H1 (cell line): ENCODE data around the gene TECTB. TPM values are rescaled to one million over a fixed set of nuclear protein-coding genes. Genes with fewer than 3 reads are reported as not detected.

Experiments used
- CTCF ChIA-PET: fragments of 300-600 bp; sonication (Branson Sonifier 250); formaldehyde crosslinking; loops from one replicate; lab custom pipeline; 2021; ENCODE audit not compliant: partially characterized antibody; lab: Charles Lee
- POLR2A ChIA-PET: fragments of 300-600 bp; sonication (Branson Sonifier 250); formaldehyde crosslinking; loops from one replicate; lab custom pipeline; 2021; ENCODE audit warnings: inconsistent platforms; ENCODE audit not compliant: partially characterized antibody; lab: Charles Lee
- DNase-seq, 2 experiments: peaks; one replicate each; pipeline versions ENCODE4 v3.0.0 to v3.0.0-alpha.2; 2010 to 2022; ENCODE audit warnings: low spot score in 2 of 2, low read depth in 1 of 2, mixed read lengths in 1 of 2
- FAIRE-seq: peaks from 2 replicates; lab custom pipeline; 2011; peaks lifted over from hg19 to GRCh38; lab: Jason Lieb, UNC
- H2AFZ ChIP-seq: 2 replicates; pipeline ENCODE4 v1.8.1; 2012; ENCODE audit warnings: low read length, inconsistent platforms
- H2AK5ac ChIP-seq: 2 replicates; pipeline ENCODE4 v1.6.1; 2013; ENCODE audit warnings: low read depth, low read length
- H2BK120ac ChIP-seq: replicated peaks from 2 replicates; pipeline ENCODE3; 2013; ENCODE audit warnings: low read depth, low read length, inconsistent platforms
- H2BK12ac ChIP-seq: 2 replicates; pipeline ENCODE4 v1.6.1; 2013; ENCODE audit warnings: low read depth, low read length
- H2BK15ac ChIP-seq: 2 replicates; pipeline ENCODE4 v1.6.1; 2013; ENCODE audit warnings: low read length
- H2BK20ac ChIP-seq: 2 replicates; pipeline ENCODE4 v1.6.1; 2013; ENCODE audit warnings: low read length
- H2BK5ac ChIP-seq: 2 replicates; pipeline ENCODE4 v1.6.1; 2013; ENCODE audit warnings: low read depth, low read length
- H3K14ac ChIP-seq: 2 replicates; pipeline ENCODE4 v1.6.1; 2013; ENCODE audit warnings: inconsistent platforms; ENCODE audit not compliant: insufficient read length
- H3K18ac ChIP-seq: 2 replicates; pipeline ENCODE4 v1.6.1; 2013; ENCODE audit warnings: low read length; ENCODE audit errors: extremely low read depth
- H3K23ac ChIP-seq: 2 replicates; pipeline ENCODE4 v1.6.1; 2013; ENCODE audit warnings: inconsistent platforms; ENCODE audit not compliant: insufficient read length
- H3K23me2 ChIP-seq: 2 replicates; pipeline ENCODE4 v1.6.1; 2013; ENCODE audit warnings: low read depth, low read length
- H3K27ac ChIP-seq: 2 replicates; pipeline ENCODE4 v1.6.1; 2011; ENCODE audit warnings: low read depth, low read length, inconsistent platforms
- H3K27me3 ChIP-seq, 4 experiments: replicated peaks in 1 of 4; 1 replicate in 1 of 4; 2 replicates in 3 of 4; pipeline versions ENCODE4 v1.6.1 to v1.8.1; 2011 to 2013; ENCODE audit warnings: low read length in 3 of 4, mild to moderate bottlenecking in 3 of 4, inconsistent platforms in 2 of 4, mixed read lengths in 2 of 4, moderate library complexity in 1 of 4; ENCODE audit not compliant: control insufficient read depth in 3 of 4, insufficient read depth in 3 of 4; ENCODE audit errors: extremely low read depth in 1 of 4
- H3K36me3 ChIP-seq, 4 experiments: 2 replicates each; pipeline versions ENCODE4 v1.6.1 to v1.8.1; 2011 to 2013; ENCODE audit warnings: mild to moderate bottlenecking in 4 of 4, low read length in 3 of 4, moderate library complexity in 2 of 4, control low read depth in 1 of 4, inconsistent platforms in 1 of 4; ENCODE audit not compliant: insufficient read depth in 4 of 4, control insufficient read depth in 2 of 4
- H3K4ac ChIP-seq: replicated peaks from 2 replicates; pipeline ENCODE3; 2013; ENCODE audit warnings: low read length, low read depth, mixed read lengths, inconsistent platforms; ENCODE audit not compliant: insufficient read length
- H3K4me1 ChIP-seq, 4 experiments: replicated peaks in 1 of 4; 1 replicate in 1 of 4; 2 replicates in 3 of 4; pipeline versions ENCODE4 v1.6.1 to v1.8.1; 2011 to 2013; ENCODE audit warnings: low read length in 3 of 4, inconsistent platforms in 2 of 4, mixed read lengths in 1 of 4; ENCODE audit not compliant: insufficient read depth in 4 of 4, control insufficient read depth in 3 of 4
- H3K4me2 ChIP-seq, 2 experiments: 2 replicates each; pipeline versions ENCODE4 v1.6.1 to v1.8.1; 2011 to 2013; ENCODE audit warnings: low read depth in 2 of 2, low read length in 2 of 2, control low read depth in 1 of 2, inconsistent platforms in 1 of 2, mild to moderate bottlenecking in 1 of 2; ENCODE audit not compliant: insufficient read depth in 1 of 2
- H3K4me3 ChIP-seq, 4 experiments: fragments of 200-600, 300-600 bp in 1 of 4; sonication (generic), shearing (Covaris generic), sonication (Bioruptor Twin) in 1 of 4; 2 replicates each; pipeline versions ENCODE4 v1.5.1 to v1.8.1; 2011 to 2016; ENCODE audit warnings: low read length in 4 of 4, low read depth in 3 of 4, control low read depth in 2 of 4, inconsistent platforms in 2 of 4, mild to moderate bottlenecking in 2 of 4, mixed read lengths in 1 of 4, moderate library complexity in 1 of 4; ENCODE audit not compliant: insufficient read depth in 2 of 4; ENCODE audit errors: extremely low read depth in 1 of 4
- H3K56ac ChIP-seq: replicated peaks from 2 replicates; pipeline ENCODE3; 2013; ENCODE audit warnings: low read depth, mild to moderate bottlenecking, mixed read lengths, low read length, inconsistent platforms; ENCODE audit not compliant: insufficient read length
- H3K79me1 ChIP-seq: 2 replicates; pipeline ENCODE4 v1.6.1; 2013; ENCODE audit warnings: low read depth, low read length, control low read depth
- H3K79me2 ChIP-seq, 2 experiments: 2 replicates each; pipeline versions ENCODE4 v1.6.1 to v1.8.1; 2012 to 2013; ENCODE audit warnings: low read length in 2 of 2, mild to moderate bottlenecking in 2 of 2, inconsistent platforms in 1 of 2; ENCODE audit not compliant: insufficient read depth in 2 of 2, control insufficient read depth in 1 of 2
- H3K9ac ChIP-seq, 4 experiments: replicated peaks in 1 of 4; 1 replicate in 1 of 4; 2 replicates in 3 of 4; pipeline versions ENCODE4 v1.6.1 to v1.8.1; 2011 to 2013; ENCODE audit warnings: low read depth in 3 of 4, low read length in 3 of 4, control low read depth in 2 of 4, mild to moderate bottlenecking in 2 of 4, moderate library complexity in 2 of 4, inconsistent platforms in 1 of 4; ENCODE audit errors: extremely low read depth in 1 of 4
- H3K9me3 ChIP-seq, 2 experiments: 2 replicates each; pipeline versions ENCODE4 v1.6.1 to v1.8.1; 2012 to 2013; ENCODE audit warnings: mild to moderate bottlenecking in 2 of 2, moderate library complexity in 2 of 2, control low read depth in 1 of 2, inconsistent platforms in 1 of 2, low read depth in 1 of 2, low read length in 1 of 2, mixed read lengths in 1 of 2; ENCODE audit not compliant: insufficient read depth in 2 of 2
- H4K20me1 ChIP-seq, 2 experiments: replicated peaks in 1 of 2; 2 replicates each; pipeline versions ENCODE3 to v1.8.1; 2011 to 2013; ENCODE audit warnings: inconsistent platforms in 2 of 2, low read length in 2 of 2, mild to moderate bottlenecking in 1 of 2; ENCODE audit not compliant: insufficient read depth in 2 of 2, control insufficient read depth in 1 of 2
- H4K5ac ChIP-seq: 2 replicates; pipeline ENCODE4 v1.6.1; 2013; ENCODE audit warnings: low read length, low read depth, mixed read lengths, inconsistent platforms; ENCODE audit not compliant: insufficient read length
- H4K8ac ChIP-seq: 2 replicates; pipeline ENCODE4 v1.8.0; 2013; ENCODE audit warnings: mild to moderate bottlenecking, moderate library complexity, low read length, inconsistent platforms; ENCODE audit not compliant: insufficient read depth; ENCODE audit errors: extremely low read depth
- H4K91ac ChIP-seq: replicated peaks from 2 replicates; pipeline ENCODE3; 2013; ENCODE audit warnings: low read length, mixed read lengths, inconsistent platforms; ENCODE audit not compliant: insufficient read length
- NANOG ChIP-seq: IDR thresholded peaks from 2 replicates; pipeline ENCODE4 v1.6.1; 2011; ENCODE audit warnings: low read length, low read depth, mild to moderate bottlenecking, inconsistent platforms; ENCODE audit not compliant: insufficient read depth, poor library complexity, severe bottlenecking
- WGBS, 2 experiments: shearing (Covaris generic) in 1 of 2; methylation state at CpG; one replicate each; pipeline versions ENCODE4 v1.1.6 to v1.1.7; 2013 to 2015; ENCODE audit warnings: low lambda C conversion rate in 2 of 2, mixed read lengths in 2 of 2, inconsistent platforms in 1 of 2, low coverage in 1 of 2, missing lambda C conversion rate in 1 of 2; ENCODE audit not compliant: insufficient replicate concordance in 2 of 2, insufficient coverage in 1 of 2, insufficient read length in 1 of 2; ENCODE audit errors: extremely low coverage in 1 of 2, missing lambda C conversion rate in 1 of 2; 5-methylcytosine and 5-hydroxymethylcytosine counted together
- polyA plus RNA-seq, 7 experiments: library from polyadenylated mRNA; depleted of rRNA in 3 of 7; stranded (reverse) in 5 of 7; unstranded in 2 of 7; fragments of >200 nt in 5 of 7; fragments of 200-250 nt in 2 of 7; gene quantifications; 1 replicate in 5 of 7; 2 replicates in 1 of 7; 4 replicates in 1 of 7; pipeline versions ENCODE4 v1.2.1 to v1.2.3, GENCODE V29; 2011 to 2013; ENCODE audit warnings: missing spikeins in 2 of 7, mixed read lengths in 2 of 7
- total RNA-seq: library from RNA; stranded (reverse); fragmentation: NEBNext Ultra II Directional; extraction: Animal tissue kit (Norgen Biotek cat#: 25700); gene quantifications from 2 replicates; pipeline ENCODE4 v1.2.1, GENCODE V29; 2021

Gene TECTB
- total and polyA plus RNA-seq, 2 of the 8 experiments (the other 6 are each of a cell fraction or from before 2014, with no cell fraction given) = not detected

DNA sequence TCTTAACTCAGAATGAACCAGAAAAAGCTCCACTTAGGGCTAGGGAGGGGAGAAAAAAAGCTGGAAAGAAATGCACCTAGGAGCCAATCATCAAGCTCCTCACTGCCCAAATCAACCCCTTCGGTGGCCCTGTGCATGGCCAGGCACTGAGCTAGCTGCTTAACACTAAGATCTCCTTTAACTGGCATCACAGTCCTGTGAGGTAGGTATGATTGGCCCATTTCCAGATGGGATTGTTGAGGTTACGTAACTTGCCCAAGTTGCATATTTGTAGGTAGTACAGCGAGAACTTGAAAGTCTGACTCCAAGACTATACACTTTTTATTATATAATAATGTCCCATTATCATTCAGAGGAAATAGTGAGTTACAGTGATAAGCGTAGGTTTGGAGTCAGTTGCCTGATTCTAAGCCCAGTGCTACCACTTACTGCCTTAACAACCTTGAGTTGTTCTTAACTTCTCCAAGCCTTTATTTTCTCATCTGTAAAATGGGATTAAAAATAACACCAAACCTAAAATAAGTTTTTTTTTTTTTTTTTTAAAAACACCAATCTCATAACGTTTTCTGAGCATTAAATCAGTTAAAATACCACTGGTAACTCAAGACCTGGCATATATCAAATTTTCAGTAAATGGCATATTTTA is 53.5 kb downstream of the TECTB start:
- FAIRE-seq = no peak

More for the DNA sequence above, 53.5 kb downstream of the TECTB start:
- no peak overlapping the region for H3K56ac ChIP-seq
- H4K91ac ChIP-seq = no peak overlapping the region
- no peak overlapping the region for H2BK15ac ChIP-seq
- H4K5ac ChIP-seq = no peak overlapping the region
- no peak overlapping the region for H3K18ac ChIP-seq
- no peak overlapping the region for H2AK5ac ChIP-seq
- no peaks in the 10 kb centered on the region for H3K23me2 ChIP-seq
- no peak overlapping the region for H2BK20ac ChIP-seq
- H3K36me3 ChIP-seq = no peaks in the 10 kb centered on the region
- WGBS, 2 experiments = 89% methylated on average over 5 of the region's 5 CpGs; no CpG with 5 or more reads in 1 of the 2 experiments
- H2AFZ ChIP-seq = peak overlapping the region; percentile 71; the same call in 1 of the 2 replicates
- no peak overlapping the region for H3K23ac ChIP-seq
- no peak overlapping the region for H2BK5ac ChIP-seq
- no peaks in the 10 kb centered on the region for H3K79me2 ChIP-seq
- no peak overlapping the region for H2BK12ac ChIP-seq
- no peak for DNase-seq
- H3K9ac ChIP-seq = no peak overlapping the region
- H4K8ac ChIP-seq = no peak overlapping the region
- no peaks in the 10 kb centered on the region for H4K20me1 ChIP-seq
- H3K14ac ChIP-seq = no peak overlapping the region
- ChIA-PET CTCF (interaction anchor here (0.8 to 1.6 kb wide), 2 partner anchors 13 to 21 kb away, joined by 3 read pairs; no protein-coding TSS in a partner anchor), POLR2A (no interaction called here)
- H2BK120ac ChIP-seq = no peak overlapping the region
- no peaks in the 10 kb centered on the region for H3K9me3 ChIP-seq
- no peak overlapping the region for H3K4me2 ChIP-seq
- H3K4me1 ChIP-seq = no peaks in the 10 kb centered on the region
- H3K4ac ChIP-seq = no peak overlapping the region
- no peaks in the 10 kb centered on the region for H3K27me3 ChIP-seq
- no peak for TF ChIP-seq NANOG
- no peak overlapping the region for H3K27ac ChIP-seq
- no peaks in the 10 kb centered on the region for H3K79me1 ChIP-seq
- H3K4me3 ChIP-seq = no peak overlapping the region
